VCaP (cell line): Measurements from ENCODE around the gene ASF1B.
"Not testable (repeated sequence)": the region's sequence is repeated elsewhere in the genome, so short reads cannot be mapped to it uniquely, and the experiment has no call there.

Experiments used
- H3K27ac ChIP-seq: fragments of 450-650 bp; 2 replicates; pipeline ENCODE4 v1.5.1; 2017
- CTCF ChIP-seq: fragments of 450-650 bp; conservative IDR thresholded peaks from 2 replicates; pipeline ENCODE4 v1.5.1; 2017; ENCODE audit warnings: mild to moderate bottlenecking, moderate library complexity

ASF1B gene

GRCh38 chr19:14136509-14137281 lies at the start of gene ASF1B:
TSS of gene ASF1B (minus strand) at chr19:14136589. CDS start at chr19:14136456, 133 bp downstream.
- TF ChIP-seq CTCF = peak; percentile 92
- H3K27ac ChIP-seq = peak within 1 kb of the TSS; percentile 83

- not testable (repeated sequence) for H3K27ac ChIP-seq
Measured at GRCh38 chr19:14185691-14186090, 49.3 kb upstream of the ASF1B start.

GRCh38 chr19:14185158-14185557 lies 48.8 kb upstream of the ASF1B start:
- TF ChIP-seq CTCF = no peak
- no peak overlapping the region for H3K27ac ChIP-seq

- H3K27ac ChIP-seq = no peak overlapping the region
- TF ChIP-seq CTCF = no peak
Measured at GRCh38 chr19:14183741-14184350, 47.5 kb upstream of the ASF1B start.

GRCh38 chr19:14182476-14182875 lies 46.1 kb upstream of the ASF1B start:
- H3K27ac ChIP-seq = no peak overlapping the region
- no peak for TF ChIP-seq CTCF

- no peak for TF ChIP-seq CTCF
- H3K27ac ChIP-seq = no peak overlapping the region
Measured at GRCh38 chr19:14181906-14182305, 45.5 kb upstream of the ASF1B start.

- not testable (repeated sequence) for H3K27ac ChIP-seq
Measured at GRCh38 chr19:14181199-14181598, 44.8 kb upstream of the ASF1B start.

GRCh38 chr19:14177496-14178074 lies 41.2 kb upstream of the ASF1B start:
- H3K27ac ChIP-seq = no peak overlapping the region
- TF ChIP-seq CTCF = no peak
